NCI-H1092 (cell line): ENCODE results near the gene ZNF534.
"Not testable (repeated sequence)": the region's sequence is repeated elsewhere in the genome, so short reads cannot be mapped to it uniquely, and the experiment has no call there.

ENCODE experiments used
- DNase-seq: peaks from one replicate; lab custom pipeline; 2025; lab: John Stamatoyannopoulos, UW

ZNF534 gene

GRCh38 chr19:52428937-52429336, at the start of gene ZNF534:
Gene ZNF534, plus strand, starts transcription at chr19:52429148. Its CDS starts 2,327 bp downstream, at chr19:52431475.
- no peak for DNase-seq

- no peak for DNase-seq
These were observed 37.8 kb upstream of the ZNF534 start for GRCh38 chr19:52391135-52391534.

GRCh38 chr19:52397310-52398080, 31.5 kb upstream of the ZNF534 start, which contains the start of gene ZNF528:
Gene ZNF528, plus strand, starts transcription at chr19:52397849. Its CDS starts 4,165 bp downstream, at chr19:52402014.
- DNase-seq, result peak; percentile 89

- DNase-seq, result no peak
These were observed 30.9 kb upstream of the ZNF534 start for GRCh38 chr19:52398081-52398441.

- DNase-seq, result no peak
These were observed 18.7 kb upstream of the ZNF534 start for GRCh38 chr19:52410276-52410675.

GRCh38 chr19:52415711-52416110, 13.2 kb upstream of the ZNF534 start:
- no peak for DNase-seq

- DNase-seq, result no peak
These were observed 13.2 kb downstream of the ZNF534 start for GRCh38 chr19:52442179-52442578.

- no peak for DNase-seq
These were observed 15.6 kb downstream of the ZNF534 start for GRCh38 chr19:52444506-52444905.

GRCh38 chr19:52451241-52451640, 22.3 kb downstream of the ZNF534 start:
- DNase-seq, result no peak

GRCh38 chr19:52453324-52454094, 24.6 kb downstream of the ZNF534 start, which contains the start of gene ZNF578:
Gene ZNF578, plus strand, starts transcription at chr19:52453553. Its CDS starts 48,293 bp downstream, at chr19:52501846.
- DNase-seq, result peak; percentile 55

- peak; percentile 10 for DNase-seq
These were observed 36.0 kb downstream of the ZNF534 start for GRCh38 chr19:52464798-52465470.

- DNase-seq, result no peak
These were observed 44.9 kb downstream of the ZNF534 start for GRCh38 chr19:52473655-52474350.

GRCh38 chr19:52474351-52475127, 45.6 kb downstream of the ZNF534 start:
- no peak for DNase-seq

- not testable (repeated sequence) for DNase-seq
These were observed 55.3 kb downstream of the ZNF534 start for GRCh38 chr19:52484111-52484743.

GRCh38 chr19:52485064-52485463, 56.1 kb downstream of the ZNF534 start:
- not testable (repeated sequence) for DNase-seq

GRCh38 chr19:52485561-52486240, 56.8 kb downstream of the ZNF534 start:
- DNase-seq, result not testable (repeated sequence)

- peak; percentile 8 for DNase-seq
These were observed 63.4 kb downstream of the ZNF534 start for GRCh38 chr19:52492201-52492993.

GRCh38 chr19:52492994-52493470, 64.1 kb downstream of the ZNF534 start:
- DNase-seq, result no peak

GRCh38 chr19:52494518-52494917, 65.6 kb downstream of the ZNF534 start:
- no peak for DNase-seq
